Measurements from ENCODE around the gene DTL. TPM values are rescaled to one million over a fixed set of nuclear protein-coding genes. Genes with fewer than 3 reads are reported as not detected.
A peak's percentile ranks its signal among the peaks of the same experiment; 100 is the strongest.

DTL gene
- total RNA-seq, 2 experiments from 2014 or later: 92.0 to 95.9 TPM

GRCh38 chr1:212035835-212036605 lies 472 bp downstream of the DTL start:
- no peaks in the 10 kb centered on the region for H3K9me3 Mint-ChIP-seq
- intact Hi-C loops (cut with micrococcal nuclease): loop anchor here (2.0 to 10.0 kb wide), 3 partner anchors 101 to 355 kb away; partner anchors contain the start of gene LPGAT1
- ATAC-seq (peak; percentile 12), DNase-seq (no peak)
- peak overlapping the region; percentile 97 for H3K4me3 Mint-ChIP-seq
- peaks cover 1% of the 10 kb centered on the region for H3K27me3 Mint-ChIP-seq
- ChIA-PET POLR2A (interaction anchor here (0.6 to 3.1 kb wide), 33 partner anchors 8 to 579 kb away, joined by 3 to 13 read pairs (median 3); partner anchors contain the start of genes ATF3 and NEK2), CTCF (interaction anchor here (0.6 to 8.2 kb wide), 48 partner anchors 8 to 572 kb away, joined by 3 to 97 read pairs (median 6); partner anchors contain the start of genes NEK2, PPP2R5A and SLC30A1)
- TF ChIP-seq CTCF (IDR thresholded peaks at IDR 0.05): no peak
- H3K4me1 Mint-ChIP-seq (ENCODE audit: low read depth): peaks cover 52% of the 10 kb centered on the region
- peaks cover 57% of the 10 kb centered on the region for H3K36me3 Mint-ChIP-seq (ENCODE audit: low read depth)
- H3K27ac Mint-ChIP-seq: peak overlapping the region; percentile 100

- intact Hi-C loops (cut with micrococcal nuclease): loop anchor here (5.0 to 10.0 kb wide), 2 partner anchors 103 to 206 kb away; partner anchors contain the start of gene LPGAT1
- CTCF ChIA-PET: interaction anchor here (1.5 to 8.2 kb wide), 2 partner anchors 10 to 358 kb away, joined by 4 to 97 read pairs; no protein-coding TSS in a partner anchor
- peaks cover 1% of the 10 kb centered on the region for H3K27me3 Mint-ChIP-seq
- POLR2A ChIA-PET: interaction anchor here (0.7 to 0.9 kb wide), 2 partner anchors 184 to 324 kb away, joined by 3 read pairs; no protein-coding TSS in a partner anchor
- H3K9me3 Mint-ChIP-seq: no peaks in the 10 kb centered on the region
- DNase-seq (no peak), ATAC-seq (no peak)
- peaks cover 63% of the 10 kb centered on the region for H3K36me3 Mint-ChIP-seq (ENCODE audit: low read depth)
- H3K27ac Mint-ChIP-seq: no peak overlapping the region
- TF ChIP-seq CTCF (IDR thresholded peaks at IDR 0.05): no peak
- H3K4me1 Mint-ChIP-seq (ENCODE audit: low read depth): peaks cover 40% of the 10 kb centered on the region
- H3K4me3 Mint-ChIP-seq: peak overlapping the region; percentile 97
These were observed 2.4 kb downstream of the DTL start for GRCh38 chr1:212037900-212038299.

- ChIA-PET POLR2A (interaction anchor here (0.8 kb wide), 1 partner anchor 10 kb away, joined by 4 read pairs; no protein-coding TSS in a partner anchor), CTCF (interaction anchor here (0.8 to 1.6 kb wide), 4 partner anchors 13 to 416 kb away, joined by 3 to 6 read pairs (median 4); no protein-coding TSS in a partner anchor)
- Mint-ChIP-seq H3K27ac (no peak overlapping the region), H3K4me1 (ENCODE audit: low read depth) (peaks cover 30% of the 10 kb centered on the region), H3K36me3 (ENCODE audit: low read depth) (peaks cover 64% of the 10 kb centered on the region), H3K9me3 (no peaks in the 10 kb centered on the region), H3K4me3 (no peak overlapping the region), H3K27me3 (peaks cover 1% of the 10 kb centered on the region)
- DNase-seq: no peak
- no peak for ATAC-seq
- intact Hi-C loops (cut with micrococcal nuclease): loop anchor here (5.0 to 10.0 kb wide), 2 partner anchors 105 to 207 kb away; partner anchors contain the start of gene LPGAT1
- TF ChIP-seq CTCF (IDR thresholded peaks at IDR 0.05): no peak
These were observed 4.1 kb downstream of the DTL start for GRCh38 chr1:212039622-212040021.

- DNase-seq: no peak
- ATAC-seq: no peak
- Mint-ChIP-seq H3K27ac (no peak overlapping the region), H3K4me3 (no peak overlapping the region), H3K9me3 (no peaks in the 10 kb centered on the region), H3K36me3 (ENCODE audit: low read depth) (peaks cover 72% of the 10 kb centered on the region), H3K27me3 (peaks cover 1% of the 10 kb centered on the region), H3K4me1 (ENCODE audit: low read depth) (peaks cover 30% of the 10 kb centered on the region)
- TF ChIP-seq CTCF (IDR thresholded peaks at IDR 0.05): no peak
- intact Hi-C loops (cut with micrococcal nuclease): no loop called here
- POLR2A ChIA-PET: interaction anchor here (0.7 to 0.8 kb wide), 2 partner anchors 9 to 172 kb away, joined by 3 to 4 read pairs; no protein-coding TSS in a partner anchor
- CTCF ChIA-PET: interaction anchor here (1.0 to 1.6 kb wide), 2 partner anchors 22 kb away, joined by 3 to 6 read pairs; no protein-coding TSS in a partner anchor
These were observed 5.3 kb downstream of the DTL start for GRCh38 chr1:212040629-212041412.

Data from activated CD8-positive, alpha-beta T cell treated with anti-CD3 and anti-CD28 coated beads for 36 hours (primary cell).